Mesenchymal stem cell (in vitro differentiated cells and primary cell): ENCODE measurements around the gene PLCE1.
"Not testable (repeated sequence)": the region's sequence is repeated elsewhere in the genome, so short reads cannot be mapped to it uniquely, and the experiment has no call there.

ENCODE experiments used
- DNase-seq: peaks from one replicate; pipeline ENCODE4 v3.0.0-alpha.2; 2013
- H2AFZ ChIP-seq: one replicate; pipeline ENCODE4 v1.6.1; 2013; ENCODE audit warnings: low read depth, mild to moderate bottlenecking, control low read depth, inconsistent platforms, low read length, moderate library complexity
- H2AK5ac ChIP-seq: 2 replicates; pipeline ENCODE4 v1.6.1; 2013; ENCODE audit warnings: low read length, moderate library complexity, mild to moderate bottlenecking, inconsistent platforms; ENCODE audit not compliant: severe bottlenecking
- H2BK120ac ChIP-seq: one replicate; pipeline ENCODE4 v1.6.1; 2013; ENCODE audit warnings: low read depth, mild to moderate bottlenecking, inconsistent platforms, low read length, moderate library complexity
- H2BK12ac ChIP-seq, 2 experiments: one replicate each; pipeline ENCODE4 v1.6.1; 2013; ENCODE audit warnings: inconsistent platforms in 2 of 2, low read length in 2 of 2, mild to moderate bottlenecking in 2 of 2, moderate library complexity in 2 of 2, control low read depth in 1 of 2
- H2BK15ac ChIP-seq: one replicate; pipeline ENCODE4 v1.6.1; 2013; ENCODE audit warnings: mild to moderate bottlenecking, low read depth, inconsistent platforms; ENCODE audit not compliant: poor library complexity, severe bottlenecking
- H2BK5ac ChIP-seq: 2 replicates; pipeline ENCODE4 v1.6.1; 2013; ENCODE audit warnings: low read depth, mild to moderate bottlenecking, low read length, control low read depth, inconsistent platforms; ENCODE audit not compliant: poor library complexity, severe bottlenecking
- H3K14ac ChIP-seq, 2 experiments: one replicate each; pipeline ENCODE4 v1.6.1; 2013; ENCODE audit warnings: inconsistent platforms in 2 of 2, low read length in 2 of 2, control low read depth in 1 of 2, mild to moderate bottlenecking in 1 of 2, moderate library complexity in 1 of 2
- H3K18ac ChIP-seq, 2 experiments: one replicate each; pipeline ENCODE4 v1.6.1; 2013; ENCODE audit warnings: inconsistent platforms in 2 of 2, low read length in 2 of 2, control low read depth in 1 of 2, low read depth in 1 of 2, mild to moderate bottlenecking in 1 of 2
- H3K23ac ChIP-seq, 2 experiments: one replicate each; pipeline ENCODE4 v1.6.1; 2013; ENCODE audit warnings: inconsistent platforms in 2 of 2, low read length in 2 of 2, mild to moderate bottlenecking in 2 of 2, moderate library complexity in 2 of 2, control low read depth in 1 of 2
- H3K27ac ChIP-seq: 2 replicates; pipeline ENCODE4 v1.5.1; 2013; ENCODE audit warnings: mild to moderate bottlenecking, moderate library complexity, low read length, control low read depth, inconsistent platforms; ENCODE audit not compliant: poor library complexity, severe bottlenecking
- H3K27me3 ChIP-seq, 2 experiments: 2 replicates each; pipeline versions ENCODE4 v1.6.1 to v1.7.0; 2013; ENCODE audit warnings: low read length in 2 of 2, mild to moderate bottlenecking in 2 of 2, moderate library complexity in 2 of 2, control low read depth in 1 of 2, inconsistent platforms in 1 of 2; ENCODE audit not compliant: control insufficient read depth in 1 of 2, insufficient read depth in 1 of 2
- H3K36me3 ChIP-seq, 2 experiments: 2 replicates each; pipeline versions ENCODE4 v1.6.1 to v1.7.0; 2013; ENCODE audit warnings: low read length in 2 of 2, control low read depth in 1 of 2, inconsistent platforms in 1 of 2, low read depth in 1 of 2, mild to moderate bottlenecking in 1 of 2; ENCODE audit not compliant: insufficient read depth in 2 of 2, control insufficient read depth in 1 of 2
- H3K4ac ChIP-seq, 2 experiments: one replicate each; pipeline ENCODE4 v1.6.1; 2013; ENCODE audit warnings: inconsistent platforms in 2 of 2, low read length in 2 of 2, mild to moderate bottlenecking in 2 of 2, moderate library complexity in 2 of 2, control low read depth in 1 of 2, low read depth in 1 of 2
- H3K4me1 ChIP-seq: 2 replicates; pipeline ENCODE4 v1.6.1; 2013; ENCODE audit warnings: low read depth, low read length, control low read depth; ENCODE audit not compliant: control insufficient read depth, insufficient read depth
- H3K4me2 ChIP-seq: 2 replicates; pipeline ENCODE4 v1.6.1; 2013; ENCODE audit warnings: low read length, mild to moderate bottlenecking, inconsistent platforms; ENCODE audit not compliant: poor library complexity, severe bottlenecking
- H3K4me3 ChIP-seq, 2 experiments: 2 replicates each; pipeline versions ENCODE4 v1.5.1 to v1.7.0; 2013; ENCODE audit warnings: low read length in 2 of 2, mild to moderate bottlenecking in 2 of 2, control low read depth in 1 of 2, low read depth in 1 of 2; ENCODE audit not compliant: insufficient read depth in 1 of 2
- H3K79me1 ChIP-seq: replicated peaks from 2 replicates; pipeline ENCODE4 v1.6.1; 2013; ENCODE audit warnings: mild to moderate bottlenecking, control low read depth, low read length, inconsistent platforms; ENCODE audit not compliant: poor library complexity, severe bottlenecking
- H3K9ac ChIP-seq: 2 replicates; pipeline ENCODE4 v1.7.0; 2013; ENCODE audit warnings: mild to moderate bottlenecking, low read length, moderate library complexity
- H3K9me3 ChIP-seq: 2 replicates; pipeline ENCODE4 v1.7.0; 2013; ENCODE audit warnings: mild to moderate bottlenecking, low read length; ENCODE audit not compliant: control insufficient read depth
- H4K8ac ChIP-seq: one replicate; pipeline ENCODE4 v1.6.1; 2013; ENCODE audit warnings: inconsistent platforms, mild to moderate bottlenecking, low read length, moderate library complexity
- H4K91ac ChIP-seq: one replicate; pipeline ENCODE4 v1.6.1; 2013; ENCODE audit warnings: mild to moderate bottlenecking, low read length, inconsistent platforms
- WGBS: methylation state at CpG from one replicate; pipeline ENCODE4 v1.1.7; 2013; ENCODE audit warnings: mixed read lengths; 5-methylcytosine and 5-hydroxymethylcytosine counted together

The PLCE1 gene

GRCh38 chr10:93960988-93961387 is 32.7 kb upstream of the PLCE1 start:
- H2BK15ac ChIP-seq, H3K27me3 ChIP-seq, H3K23ac ChIP-seq, H2AK5ac ChIP-seq, H3K4me2 ChIP-seq, H3K27ac ChIP-seq, H3K4me3 ChIP-seq, H3K4me1 ChIP-seq, DNase-seq, H4K8ac ChIP-seq, H3K18ac ChIP-seq, H3K9me3 ChIP-seq, H3K14ac ChIP-seq, H3K36me3 ChIP-seq, H3K9ac ChIP-seq, H3K4ac ChIP-seq, H2BK12ac ChIP-seq, H4K91ac ChIP-seq, H2AFZ ChIP-seq, H3K79me1 ChIP-seq, H2BK5ac ChIP-seq, H2BK120ac ChIP-seq: not testable (repeated sequence)
- WGBS, result 96% methylated on average over 7 of the region's 7 CpGs

GRCh38 chr10:93962973-93963372 is 30.8 kb upstream of the PLCE1 start:
- Histone ChIP-seq H3K4me2 (no peak overlapping the region), H2BK12ac (no peak overlapping the region), H3K14ac (no peak overlapping the region), H2AFZ (no peak overlapping the region), H3K4ac (no peak overlapping the region), H3K18ac (no peak overlapping the region), H3K23ac (no peak overlapping the region), H3K27ac (no peak overlapping the region), H3K27me3 (no peaks in the 10 kb centered on the region), H4K8ac (no peak overlapping the region), H3K4me3 (no peak overlapping the region), H4K91ac (no peak overlapping the region), H2BK120ac (no peak overlapping the region), H2BK5ac (no peak overlapping the region), H3K79me1 (no peaks in the 10 kb centered on the region), H2AK5ac (no peak overlapping the region), H3K9me3 (no peaks in the 10 kb centered on the region), H3K4me1 (peaks cover 2% of the 10 kb centered on the region), H3K36me3 (no peaks in the 10 kb centered on the region), H2BK15ac (no peak overlapping the region), H3K9ac (no peak overlapping the region)
- DNase-seq, result no peak
- WGBS, result 56% methylated on average over 1 of the region's 1 CpG

- Histone ChIP-seq H3K4me1 (peaks cover 2% of the 10 kb centered on the region), H2BK120ac (no peak overlapping the region), H4K8ac (no peak overlapping the region), H3K4me3 (no peak overlapping the region), H4K91ac (no peak overlapping the region), H3K18ac (no peak overlapping the region), H3K27me3 (no peaks in the 10 kb centered on the region), H2AFZ (no peak overlapping the region), H2AK5ac (no peak overlapping the region), H3K4ac (no peak overlapping the region), H3K14ac (no peak overlapping the region), H2BK15ac (no peak overlapping the region), H2BK5ac (no peak overlapping the region), H3K23ac (no peak overlapping the region), H3K79me1 (no peaks in the 10 kb centered on the region), H3K36me3 (no peaks in the 10 kb centered on the region), H3K9me3 (no peaks in the 10 kb centered on the region), H2BK12ac (no peak overlapping the region), H3K9ac (no peak overlapping the region), H3K27ac (no peak overlapping the region), H3K4me2 (no peak overlapping the region)
- 97% methylated on average over 5 of the region's 5 CpGs for WGBS
- no peak for DNase-seq
Measured at GRCh38 chr10:93963434-93963833, 30.3 kb upstream of the PLCE1 start.

- H3K36me3 ChIP-seq, result no peaks in the 10 kb centered on the region
- no peak overlapping the region for H2AFZ ChIP-seq
- H2BK12ac ChIP-seq, result no peak overlapping the region
- H3K9ac ChIP-seq, result no peak overlapping the region
- no peak overlapping the region for H3K14ac ChIP-seq
- no peaks in the 10 kb centered on the region for H3K79me1 ChIP-seq
- H3K4ac ChIP-seq, result no peak overlapping the region
- no peak overlapping the region for H4K8ac ChIP-seq
- no peak overlapping the region for H3K4me2 ChIP-seq
- no peak for DNase-seq
- H2AK5ac ChIP-seq, result no peak overlapping the region
- H3K9me3 ChIP-seq, result no peaks in the 10 kb centered on the region
- peaks cover 2% of the 10 kb centered on the region for H3K4me1 ChIP-seq
- H2BK15ac ChIP-seq, result no peak overlapping the region
- H2BK120ac ChIP-seq, result no peak overlapping the region
- H3K23ac ChIP-seq, result no peak overlapping the region
- no peak overlapping the region for H2BK5ac ChIP-seq
- no peak overlapping the region for H3K27ac ChIP-seq
- no peak overlapping the region for H3K18ac ChIP-seq
- no peak overlapping the region for H4K91ac ChIP-seq
- H3K4me3 ChIP-seq, result no peak overlapping the region
- no peaks in the 10 kb centered on the region for H3K27me3 ChIP-seq
Measured at GRCh38 chr10:93965911-93966310, 27.8 kb upstream of the PLCE1 start.
